Keratinocyte (primary cell): ENCODE results near the gene B3GNT3. TPM values are rescaled to one million over a fixed set of nuclear protein-coding genes. Genes with fewer than 3 reads are reported as not detected.
A peak's percentile ranks its signal among the peaks of the same experiment; 100 is the strongest.

ENCODE experiments used
- DNase-seq: peaks from one replicate; pipeline ENCODE4 v3.0.0-alpha.2; 2011; ENCODE audit warnings: low read depth, missing footprints, low spot score
- FAIRE-seq: peaks from 2 replicates; lab custom pipeline; 2011; peaks lifted over from hg19 to GRCh38; lab: Jason Lieb, UNC
- H2AFZ ChIP-seq: 2 replicates; pipeline ENCODE4 v1.6.0; 2012; ENCODE audit warnings: low read length, control low read depth, inconsistent platforms; ENCODE audit not compliant: control insufficient read depth
- H3K27ac ChIP-seq: 2 replicates; pipeline ENCODE4 v1.5.1; 2011; ENCODE audit warnings: low read length; ENCODE audit not compliant: control insufficient read depth, insufficient read depth
- H3K27me3 ChIP-seq: 3 replicates; pipeline ENCODE4 v1.6.0; 2011; ENCODE audit warnings: low read length; ENCODE audit not compliant: control insufficient read depth, insufficient read depth; ENCODE audit errors: extremely low read depth
- H3K36me3 ChIP-seq, 2 experiments: 2 replicates in 1 of 2; 3 replicates in 1 of 2; pipeline ENCODE4 v1.5.1; 2011; ENCODE audit warnings: low read length in 2 of 2, mild to moderate bottlenecking in 1 of 2; ENCODE audit not compliant: control insufficient read depth in 2 of 2, insufficient read depth in 2 of 2; ENCODE audit errors: extremely low read depth in 1 of 2
- H3K4me1 ChIP-seq: 3 replicates; pipeline ENCODE4 v1.5.1; 2011; ENCODE audit warnings: low read length; ENCODE audit not compliant: control insufficient read depth, insufficient read depth; ENCODE audit errors: extremely low read depth
- H3K4me2 ChIP-seq: 3 replicates; pipeline ENCODE4 v1.6.0; 2011; ENCODE audit warnings: low read depth, low read length; ENCODE audit not compliant: control insufficient read depth, insufficient read depth; ENCODE audit errors: extremely low read depth
- H3K4me3 ChIP-seq, 3 experiments: fragments of 200-600 bp in 1 of 3; sonication (generic) in 1 of 3; 2 replicates in 2 of 3; 3 replicates in 1 of 3; pipeline ENCODE4 v1.5.1; 2011 to 2016; ENCODE audit warnings: low read length in 3 of 3, mild to moderate bottlenecking in 3 of 3, control low read depth in 2 of 3, inconsistent platforms in 1 of 3, low read depth in 1 of 3, mixed read lengths in 1 of 3, mixed run types in 1 of 3, moderate library complexity in 1 of 3; ENCODE audit not compliant: control insufficient read depth in 2 of 3, insufficient read depth in 2 of 3; ENCODE audit errors: extremely low read depth in 1 of 3
- H3K79me2 ChIP-seq: 2 replicates; pipeline ENCODE4 v1.6.0; 2012; ENCODE audit warnings: low read length; ENCODE audit not compliant: control insufficient read depth, insufficient read depth
- H3K9ac ChIP-seq: 3 replicates; pipeline ENCODE4 v1.6.0; 2011; ENCODE audit warnings: low read length; ENCODE audit not compliant: control insufficient read depth, insufficient read depth; ENCODE audit errors: extremely low read depth
- H3K9me1 ChIP-seq: 3 replicates; pipeline ENCODE4 v1.6.0; 2011; ENCODE audit warnings: low read length; ENCODE audit not compliant: control insufficient read depth, insufficient read depth; ENCODE audit errors: extremely low read depth
- H3K9me3 ChIP-seq: 2 replicates; pipeline ENCODE4 v1.5.1; 2012; ENCODE audit warnings: low read depth, low read length; ENCODE audit not compliant: control insufficient read depth
- H4K20me1 ChIP-seq: 3 replicates; pipeline ENCODE4 v1.6.0; 2011; ENCODE audit warnings: low read length; ENCODE audit not compliant: control insufficient read depth, insufficient read depth; ENCODE audit errors: extremely low read depth
- CTCF ChIP-seq, 3 experiments: IDR thresholded peaks in 1 of 3; conservative IDR thresholded peaks in 1 of 3; optimal IDR thresholded peaks in 1 of 3; 2 replicates in 2 of 3; 3 replicates in 1 of 3; pipeline versions ENCODE3 to v1.5.1; 2011; ENCODE audit warnings: low read length in 3 of 3, mild to moderate bottlenecking in 3 of 3, moderate library complexity in 2 of 3, control low read depth in 1 of 3, inconsistent platforms in 1 of 3; ENCODE audit not compliant: insufficient read depth in 2 of 3; ENCODE audit errors: extremely low read depth in 1 of 3
- EZH2 ChIP-seq: IDR thresholded peaks from one replicate; pipeline ENCODE4 v1.6.1; 2012; ENCODE audit warnings: inconsistent platforms, mild to moderate bottlenecking, low read length, moderate library complexity
- dilution Hi-C: fragments of 300-500 bp; cut with MboI; formaldehyde crosslinking; loops from one replicate; pipeline ENCODE4 v1.7.0; 2020; ENCODE audit warnings: low sequenced_read_pairs; ENCODE audit not compliant: extremely low pct_ligation_motif_present
- polyA plus RNA-seq, 5 experiments: library from polyadenylated mRNA; depleted of rRNA in 3 of 5; stranded (reverse) in 3 of 5; stranded (forward) in 1 of 5; unstranded in 1 of 5; fragments of >200 nt; gene quantifications; 1 replicate in 1 of 5; 2 replicates in 3 of 5; 3 replicates in 1 of 5; pipeline versions ENCODE4 v1.2.1 to v1.2.3, GENCODE V29; 2011 to 2012; ENCODE audit warnings: missing spikeins in 2 of 5, low read depth in 1 of 5, low replicate concordance in 1 of 5

The B3GNT3 gene
- polyA plus RNA-seq, 1 donor (not counting 4 experiments of a cell fraction or from before 2014, with no cell fraction given): 4.4 TPM

- H3K4me3 ChIP-seq: peak overlapping the region; percentile 32 to 37 (median 37)
Observed at GRCh38 chr19:17778251-17778967, 16.5 kb upstream of the B3GNT3 start.

GRCh38 chr19:17778968-17779929, 15.7 kb upstream of the B3GNT3 start:
- peaks cover 5% of the 10 kb centered on the region for H3K27me3 ChIP-seq
- no peaks in the 10 kb centered on the region for H4K20me1 ChIP-seq
- no peaks in the 10 kb centered on the region for H3K9me1 ChIP-seq
- H3K9ac ChIP-seq: peak overlapping the region; percentile 22
- TF ChIP-seq EZH2 (no peak), CTCF (optimal IDR thresholded peaks at IDR 0.05 in 1 of 3, IDR thresholded peaks at IDR 0.05 in 1 of 3, conservative IDR thresholded peaks at IDR 0.05 in 1 of 3; ENCODE audit: extremely low read depth in 1 of 3, insufficient read depth in 2 of 3, low read length in 3 of 3) (no peak)
- H2AFZ ChIP-seq: peak overlapping the region; percentile 70
- H3K4me1 ChIP-seq: peaks cover 3% of the 10 kb centered on the region
- H3K4me3 ChIP-seq: peak overlapping the region; percentile 32 to 37 (median 37)
- peak overlapping the region; percentile 64 for H3K4me2 ChIP-seq
- no peak for FAIRE-seq
- dilution Hi-C loops: no loop called here
- DNase-seq: no peak
- H3K9me3 ChIP-seq: no peaks in the 10 kb centered on the region
- no peaks in the 10 kb centered on the region for H3K36me3 ChIP-seq
- H3K27ac ChIP-seq: no peak overlapping the region
- no peaks in the 10 kb centered on the region for H3K79me2 ChIP-seq

More at GRCh38 chr19:17778251-17778967, 16.5 kb upstream of the B3GNT3 start:
- H3K27me3 ChIP-seq: peaks cover 5% of the 10 kb centered on the region
- H3K9ac ChIP-seq: peak overlapping the region; percentile 22
- FAIRE-seq (no peak), DNase-seq (no peak)
- H3K9me3 ChIP-seq: no peaks in the 10 kb centered on the region
- no peaks in the 10 kb centered on the region for H3K79me2 ChIP-seq
- no peaks in the 10 kb centered on the region for H4K20me1 ChIP-seq
- peak overlapping the region; percentile 70 for H2AFZ ChIP-seq
- H3K4me2 ChIP-seq: peak overlapping the region; percentile 64
- no peak overlapping the region for H3K27ac ChIP-seq
- no peaks in the 10 kb centered on the region for H3K9me1 ChIP-seq
- no peak for TF ChIP-seq CTCF (optimal IDR thresholded peaks at IDR 0.05 in 1 of 3, IDR thresholded peaks at IDR 0.05 in 1 of 3, conservative IDR thresholded peaks at IDR 0.05 in 1 of 3; ENCODE audit: extremely low read depth in 1 of 3, insufficient read depth in 2 of 3, low read length in 3 of 3)
- TF ChIP-seq EZH2: no peak
- dilution Hi-C loops: no loop called here
- no peaks in the 10 kb centered on the region for H3K36me3 ChIP-seq
- H3K4me1 ChIP-seq: peaks cover 3% of the 10 kb centered on the region
